Choroid plexus epithelial cell (primary cell): ENCODE data around the gene CHAT.

Source experiments
- DNase-seq: peaks from one replicate; pipeline ENCODE4 v3.0.0-alpha.2; 2010; ENCODE audit warnings: low read depth
- H3K4me3 ChIP-seq: 2 replicates; pipeline ENCODE4 v1.5.1; 2011; ENCODE audit warnings: low read depth, mild to moderate bottlenecking, control low read depth, low read length, moderate library complexity
- TF ChIP-seq, protein P1 (sequence below): conservative IDR thresholded peaks from 2 replicates; pipeline ENCODE4 v1.5.1; 2011; ENCODE audit warnings: low read depth, mild to moderate bottlenecking, control low read depth, inconsistent platforms, low read length, moderate library complexity

CHAT gene

DNA sequence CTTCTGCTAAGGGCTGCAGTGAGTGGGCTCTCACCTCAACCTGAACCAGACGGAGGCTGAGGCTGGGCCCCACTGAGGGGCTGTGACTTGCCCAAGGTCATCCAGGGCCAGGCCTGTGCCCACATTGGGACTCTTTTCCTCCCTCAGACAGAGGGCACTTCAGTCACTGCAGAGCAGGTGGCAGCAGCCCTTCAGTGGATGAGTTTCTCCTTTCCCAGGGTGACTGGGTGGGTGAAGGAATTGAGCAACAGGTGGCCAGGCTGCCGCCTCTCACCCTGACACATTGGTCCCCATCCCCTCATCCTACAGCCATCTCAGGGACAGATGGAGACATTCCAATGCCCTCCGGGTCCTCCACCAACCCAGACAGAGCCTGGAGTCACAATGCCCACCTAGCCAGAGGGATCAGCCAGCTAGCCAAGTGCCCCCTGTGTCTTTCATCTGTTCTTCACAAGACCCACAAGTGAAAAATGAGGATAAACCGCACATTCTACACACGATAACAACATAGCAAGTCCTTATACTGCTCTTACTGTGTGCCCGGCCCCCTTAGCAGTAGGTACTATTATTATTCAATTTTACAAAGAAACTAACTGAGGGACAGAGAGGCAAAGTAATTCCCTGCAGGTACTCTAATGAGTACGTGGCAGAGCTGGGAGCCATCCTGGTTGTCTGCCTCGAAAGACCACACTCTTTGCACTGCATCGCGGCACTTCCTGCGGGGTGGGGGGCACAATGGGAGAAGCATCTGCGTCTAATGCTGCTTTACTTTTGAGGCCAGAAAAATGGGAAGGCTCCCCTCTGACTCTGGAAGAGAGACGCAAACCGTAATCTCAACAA, 5.5 kb upstream of the CHAT start:
- H3K4me3 ChIP-seq = no peak overlapping the region
- DNase-seq = no peak
- TF ChIP-seq, protein P1, sequence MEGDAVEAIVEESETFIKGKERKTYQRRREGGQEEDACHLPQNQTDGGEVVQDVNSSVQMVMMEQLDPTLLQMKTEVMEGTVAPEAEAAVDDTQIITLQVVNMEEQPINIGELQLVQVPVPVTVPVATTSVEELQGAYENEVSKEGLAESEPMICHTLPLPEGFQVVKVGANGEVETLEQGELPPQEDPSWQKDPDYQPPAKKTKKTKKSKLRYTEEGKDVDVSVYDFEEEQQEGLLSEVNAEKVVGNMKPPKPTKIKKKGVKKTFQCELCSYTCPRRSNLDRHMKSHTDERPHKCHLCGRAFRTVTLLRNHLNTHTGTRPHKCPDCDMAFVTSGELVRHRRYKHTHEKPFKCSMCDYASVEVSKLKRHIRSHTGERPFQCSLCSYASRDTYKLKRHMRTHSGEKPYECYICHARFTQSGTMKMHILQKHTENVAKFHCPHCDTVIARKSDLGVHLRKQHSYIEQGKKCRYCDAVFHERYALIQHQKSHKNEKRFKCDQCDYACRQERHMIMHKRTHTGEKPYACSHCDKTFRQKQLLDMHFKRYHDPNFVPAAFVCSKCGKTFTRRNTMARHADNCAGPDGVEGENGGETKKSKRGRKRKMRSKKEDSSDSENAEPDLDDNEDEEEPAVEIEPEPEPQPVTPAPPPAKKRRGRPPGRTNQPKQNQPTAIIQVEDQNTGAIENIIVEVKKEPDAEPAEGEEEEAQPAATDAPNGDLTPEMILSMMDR = no peak

DNA sequence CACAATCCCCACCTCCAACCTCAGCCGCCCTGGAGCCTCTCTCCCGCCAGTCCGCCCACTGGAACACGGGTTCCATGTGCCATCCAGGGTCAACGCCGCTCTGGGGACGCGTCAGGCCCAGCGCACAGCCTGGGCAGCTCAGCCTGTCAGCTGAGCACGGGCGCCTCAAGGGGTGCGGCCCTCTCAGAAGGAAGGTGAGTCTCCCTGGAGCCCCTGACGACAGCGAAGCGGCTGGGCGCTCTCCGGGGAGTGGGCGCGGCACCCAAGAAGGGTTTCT, 4.9 kb upstream of the CHAT start:
- TF ChIP-seq, protein P1 = no peak
- no peak for DNase-seq
- no peak overlapping the region for H3K4me3 ChIP-seq

DNA sequence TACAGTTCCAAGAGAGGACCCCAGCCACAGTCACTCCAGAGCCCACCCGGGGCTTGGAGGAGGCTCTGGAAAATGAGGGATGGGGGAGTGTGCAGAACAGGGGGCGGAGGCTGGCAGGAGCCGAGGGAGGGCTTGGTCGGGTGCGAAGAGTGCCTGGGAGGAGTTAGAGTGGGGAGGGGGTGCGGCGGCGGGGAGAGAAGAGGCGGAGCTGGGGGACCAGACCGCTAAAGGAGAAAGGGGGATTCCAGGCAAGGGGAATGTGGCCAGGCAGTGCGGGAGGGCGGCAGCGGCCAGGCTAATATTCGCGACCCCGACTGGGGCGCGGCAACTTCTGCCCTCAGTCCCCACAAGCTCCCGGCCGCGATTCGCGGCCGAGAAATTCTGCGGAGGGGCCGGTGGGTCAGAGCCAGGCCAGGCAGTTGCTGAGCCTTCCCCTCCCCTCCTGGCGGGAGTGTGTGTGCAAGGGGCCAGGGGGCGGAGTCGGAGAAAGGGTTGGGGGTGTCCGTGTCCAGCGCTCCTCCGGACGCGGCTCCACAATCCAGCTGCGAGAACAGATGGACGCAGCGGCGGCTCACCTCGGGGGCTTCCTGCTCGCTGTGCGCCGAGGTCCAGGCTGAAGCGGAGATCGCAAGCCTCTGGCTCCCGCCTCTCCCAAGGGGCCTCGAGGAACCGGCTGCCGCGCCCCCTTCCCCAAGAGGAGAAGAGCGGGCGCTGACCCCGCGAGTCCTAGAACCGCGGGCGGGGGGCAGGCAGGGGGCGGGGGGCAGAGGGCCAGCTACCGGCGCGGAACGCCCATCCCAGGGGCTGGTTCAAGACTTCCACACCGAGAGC, 4.3 kb upstream of the CHAT start:
- H3K4me3 ChIP-seq = no peak overlapping the region
- TF ChIP-seq, protein P1 = no peak
- DNase-seq = no peak

DNA sequence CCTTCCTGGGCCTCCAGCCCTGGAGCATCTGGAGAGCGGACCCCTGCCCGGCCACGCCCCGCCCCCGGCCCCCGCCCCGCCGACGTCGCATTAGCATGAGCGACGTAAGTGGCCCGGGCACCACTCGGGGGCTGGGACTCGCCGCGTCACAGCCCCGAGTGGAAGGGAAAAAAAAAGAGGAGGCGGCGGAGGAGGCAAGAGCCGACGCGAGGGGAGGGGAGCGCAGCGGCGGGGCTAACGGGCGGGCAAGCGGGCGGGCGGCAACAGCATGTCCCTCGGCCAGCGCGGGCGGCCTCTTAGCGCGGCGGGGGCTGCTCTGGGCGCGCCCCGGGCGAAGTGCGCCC, 3.8 kb upstream of the CHAT start, which contains the start of gene SLC18A3:
Gene SLC18A3 (plus strand): TSS at position 197 of the 344 bp plus-strand sequence. CDS start 431 bp downstream, outside the sequence.
- TF ChIP-seq, protein P1 = no peak
- no peak within 1 kb of the TSS for H3K4me3 ChIP-seq
- no peak for DNase-seq

DNA sequence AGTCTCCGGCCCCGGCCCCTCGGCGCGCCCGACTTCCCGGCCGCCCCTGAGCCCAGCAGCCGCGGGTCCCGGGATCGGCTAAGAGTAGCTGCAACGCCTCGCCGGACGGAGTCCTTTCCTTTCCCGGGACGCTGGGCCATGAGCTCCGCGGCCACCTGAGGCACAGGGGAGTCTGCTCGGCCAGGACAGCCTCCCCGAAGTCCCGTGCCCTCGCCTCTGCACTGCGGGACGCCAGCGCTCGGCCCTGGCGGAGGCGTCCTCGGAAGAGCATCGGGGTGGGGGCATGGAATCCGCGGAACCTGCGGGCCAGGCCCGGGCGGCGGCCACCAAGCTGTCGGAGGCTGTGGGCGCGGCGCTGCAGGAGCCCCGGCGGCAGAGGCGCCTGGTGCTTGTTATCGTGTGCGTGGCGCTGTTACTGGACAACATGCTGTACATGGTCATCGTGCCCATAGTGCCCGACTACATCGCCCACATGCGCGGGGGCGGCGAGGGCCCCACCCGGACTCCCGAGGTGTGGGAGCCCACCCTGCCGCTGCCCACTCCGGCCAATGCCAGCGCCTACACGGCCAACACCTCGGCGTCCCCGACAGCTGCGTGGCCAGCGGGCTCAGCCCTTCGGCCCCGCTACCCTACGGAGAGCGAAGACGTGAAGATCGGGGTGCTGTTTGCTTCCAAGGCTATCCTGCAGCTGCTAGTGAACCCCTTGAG, 3.2 kb upstream of the CHAT start:
- no peak overlapping the region for H3K4me3 ChIP-seq
- TF ChIP-seq, protein P1 = no peak
- DNase-seq = no peak

DNA sequence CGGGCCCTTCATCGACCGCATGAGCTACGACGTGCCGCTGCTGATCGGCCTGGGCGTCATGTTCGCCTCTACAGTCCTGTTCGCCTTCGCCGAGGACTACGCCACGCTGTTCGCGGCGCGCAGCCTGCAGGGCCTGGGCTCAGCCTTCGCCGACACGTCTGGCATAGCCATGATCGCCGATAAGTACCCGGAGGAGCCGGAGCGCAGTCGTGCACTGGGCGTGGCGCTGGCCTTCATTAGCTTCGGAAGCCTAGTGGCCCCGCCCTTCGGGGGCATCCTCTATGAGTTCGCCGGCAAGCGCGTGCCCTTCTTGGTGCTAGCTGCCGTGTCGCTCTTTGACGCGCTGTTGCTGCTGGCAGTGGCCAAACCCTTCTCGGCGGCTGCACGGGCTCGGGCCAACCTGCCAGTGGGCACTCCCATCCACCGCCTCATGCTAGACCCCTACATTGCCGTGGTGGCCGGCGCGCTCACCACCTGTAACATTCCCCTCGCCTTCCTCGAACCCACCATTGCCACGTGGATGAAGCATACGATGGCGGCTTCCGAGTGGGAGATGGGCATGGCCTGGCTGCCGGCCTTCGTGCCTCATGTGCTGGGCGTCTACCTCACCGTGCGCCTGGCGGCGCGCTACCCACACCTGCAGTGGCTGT, 2.5 kb upstream of the CHAT start:
- TF ChIP-seq, protein P1 = no peak
- no peak overlapping the region for H3K4me3 ChIP-seq
- no peak for DNase-seq
